IPS DF 19.7 (cell line): ENCODE measurements around the gene CTRB1.
"Not testable (repeated sequence)": the region's sequence is repeated elsewhere in the genome, so short reads cannot be mapped to it uniquely, and the experiment has no call there.

Source experiments
- DNase-seq: peaks from one replicate; pipeline ENCODE4 v3.0.0-alpha.2; 2013; ENCODE audit warnings: low read depth, low spot score

CTRB1 gene

GRCh38 chr16:75240633-75241032 is 21.8 kb downstream of the CTRB1 start:
- not testable (repeated sequence) for DNase-seq

- no peak for DNase-seq
Observed at GRCh38 chr16:75241412-75241811, 22.6 kb downstream of the CTRB1 start.

- DNase-seq, result no peak
Observed at GRCh38 chr16:75241955-75242354, 23.2 kb downstream of the CTRB1 start.

- DNase-seq, result not testable (repeated sequence)
Observed at GRCh38 chr16:75242436-75243078, 23.8 kb downstream of the CTRB1 start.

- no peak for DNase-seq
Observed at GRCh38 chr16:75243667-75244224, 25.0 kb downstream of the CTRB1 start.

GRCh38 chr16:75244225-75244809 is 25.5 kb downstream of the CTRB1 start:
- DNase-seq, result no peak

- no peak for DNase-seq
Observed at GRCh38 chr16:75244844-75245758, 26.3 kb downstream of the CTRB1 start.

- no peak for DNase-seq
Observed at GRCh38 chr16:75246504-75247205, 27.9 kb downstream of the CTRB1 start.

- no peak for DNase-seq
Observed at GRCh38 chr16:75247249-75247648, 28.5 kb downstream of the CTRB1 start.

- no peak for DNase-seq
Observed at GRCh38 chr16:75248142-75248535, 29.4 kb downstream of the CTRB1 start.

- no peak for DNase-seq
Observed at GRCh38 chr16:75248536-75249380, 30.0 kb downstream of the CTRB1 start.

GRCh38 chr16:75249441-75249840 is 30.7 kb downstream of the CTRB1 start:
- DNase-seq, result no peak

GRCh38 chr16:75250089-75250808 is 31.5 kb downstream of the CTRB1 start:
- no peak for DNase-seq

- no peak for DNase-seq
Observed at GRCh38 chr16:75250809-75251279, 32.1 kb downstream of the CTRB1 start.

- no peak for DNase-seq
Observed at GRCh38 chr16:75251280-75252048, 32.7 kb downstream of the CTRB1 start, which contains the start of gene BCAR1. BCAR1 (minus strand) TSS chr16:75251624; CDS start chr16:75251482, 142 bp downstream.

- no peak for DNase-seq
Observed at GRCh38 chr16:75252049-75252864, 33.5 kb downstream of the CTRB1 start.

GRCh38 chr16:75252946-75253911 is 34.4 kb downstream of the CTRB1 start:
- DNase-seq, result peak; percentile 99
